CD14-positive monocyte (primary cell): ENCODE results near the gene RAB40AL. TPM values are rescaled to one million over a fixed set of nuclear protein-coding genes. Genes with fewer than 3 reads are reported as not detected.

ENCODE experiments used
- DNase-seq, 3 donors: peaks; one replicate each; pipeline ENCODE4 v3.0.0-alpha.2; 2011 to 2022
- H2AFZ ChIP-seq: 2 replicates; pipeline ENCODE4 v1.6.0; 2012; ENCODE audit warnings: mild to moderate bottlenecking, low read depth, low read length, inconsistent platforms; ENCODE audit not compliant: insufficient read depth, poor library complexity, severe bottlenecking
- H3K27ac ChIP-seq, 2 donors: 1 replicate in 1 of 2; 2 replicates in 1 of 2; pipeline ENCODE4 v1.5.1; 2012 to 2013; ENCODE audit warnings: low read length in 2 of 2, control low read depth in 1 of 2, inconsistent platforms in 1 of 2, low read depth in 1 of 2, mild to moderate bottlenecking in 1 of 2
- H3K27me3 ChIP-seq, 2 donors: one replicate each; pipeline versions ENCODE4 v1.6.0 to v1.6.1; 2011 to 2013; ENCODE audit warnings: low read length in 2 of 2; ENCODE audit not compliant: control insufficient read depth in 2 of 2, insufficient read depth in 2 of 2
- H3K36me3 ChIP-seq, 2 donors: replicated peaks in 1 of 2; 1 replicate in 1 of 2; 2 replicates in 1 of 2; pipeline versions ENCODE4 v1.5.1 to v1.6.1; 2012 to 2013; ENCODE audit warnings: low read length in 2 of 2, control low read depth in 1 of 2, inconsistent platforms in 1 of 2, mild to moderate bottlenecking in 1 of 2; ENCODE audit not compliant: insufficient read depth in 2 of 2, control insufficient read depth in 1 of 2
- H3K4me1 ChIP-seq, 2 donors: 1 replicate in 1 of 2; 2 replicates in 1 of 2; pipeline versions ENCODE4 v1.5.1 to v1.6.1; 2012 to 2013; ENCODE audit warnings: low read length in 2 of 2, control low read depth in 1 of 2, inconsistent platforms in 1 of 2, mild to moderate bottlenecking in 1 of 2, moderate library complexity in 1 of 2; ENCODE audit not compliant: insufficient read depth in 2 of 2, control insufficient read depth in 1 of 2
- H3K4me2 ChIP-seq: replicated peaks from 2 replicates; pipeline ENCODE3; 2012; ENCODE audit warnings: low read length, moderate library complexity, mild to moderate bottlenecking; ENCODE audit not compliant: poor library complexity, severe bottlenecking; ENCODE audit errors: extremely low read depth
- H3K4me3 ChIP-seq, 3 experiments: fragments of 200-600 bp in 1 of 3; sonication (generic) in 1 of 3; replicated peaks in 1 of 3; 1 replicate in 2 of 3; 2 replicates in 1 of 3; pipeline ENCODE4 v1.5.1; 2011 to 2013; ENCODE audit warnings: low read length in 3 of 3, mild to moderate bottlenecking in 3 of 3, control low read depth in 2 of 3, low read depth in 2 of 3, inconsistent platforms in 1 of 3, moderate library complexity in 1 of 3
- H3K79me2 ChIP-seq: 2 replicates; pipeline ENCODE4 v1.6.0; 2012; ENCODE audit warnings: mild to moderate bottlenecking, control low read depth, inconsistent platforms, low read length, moderate library complexity; ENCODE audit not compliant: insufficient read depth
- H3K9ac ChIP-seq: 2 replicates; pipeline ENCODE4 v1.6.0; 2017; ENCODE audit warnings: low read length, mild to moderate bottlenecking; ENCODE audit not compliant: insufficient read depth, poor library complexity, severe bottlenecking
- H3K9me3 ChIP-seq, 2 donors: replicated peaks in 1 of 2; 1 replicate in 1 of 2; 2 replicates in 1 of 2; pipeline versions ENCODE4 v1.5.1 to v1.6.1; 2012 to 2013; ENCODE audit warnings: low read length in 2 of 2, control low read depth in 1 of 2; ENCODE audit not compliant: control insufficient read depth in 1 of 2, insufficient read depth in 1 of 2
- H4K20me1 ChIP-seq: 2 replicates; pipeline ENCODE4 v1.6.0; 2012; ENCODE audit warnings: mild to moderate bottlenecking, low read length, control low read depth, moderate library complexity; ENCODE audit not compliant: insufficient read depth
- H3K27ac Mint-ChIP-seq, 7 donors: one replicate each; pipeline ENCODE4 v1.8.0; 2020; ENCODE audit warnings: mild to moderate bottlenecking in 7 of 7, mixed read lengths in 7 of 7, moderate library complexity in 6 of 7, inconsistent platforms in 2 of 7
- H3K27me3 Mint-ChIP-seq, 3 donors: one replicate each; pipeline ENCODE4 v1.8.0; 2021 to 2022; ENCODE audit warnings: low read depth in 3 of 3, mild to moderate bottlenecking in 3 of 3, mixed read lengths in 3 of 3, moderate library complexity in 3 of 3, inconsistent platforms in 1 of 3
- H3K36me3 Mint-ChIP-seq, 2 donors: one replicate each; pipeline ENCODE4 v1.8.0; 2020; ENCODE audit warnings: mixed read lengths in 2 of 2, inconsistent platforms in 1 of 2, mild to moderate bottlenecking in 1 of 2
- H3K4me1 Mint-ChIP-seq: one replicate; pipeline ENCODE4 v1.8.0; 2020; ENCODE audit warnings: mild to moderate bottlenecking, mixed read lengths
- H3K4me3 Mint-ChIP-seq, 2 donors: one replicate each; pipeline ENCODE4 v1.8.0; 2020; ENCODE audit warnings: mild to moderate bottlenecking in 2 of 2, mixed read lengths in 2 of 2, moderate library complexity in 1 of 2
- H3K9me3 Mint-ChIP-seq, 7 donors: one replicate each; pipeline ENCODE4 v1.8.0; 2020 to 2022; ENCODE audit warnings: mixed read lengths in 7 of 7, mild to moderate bottlenecking in 6 of 7, moderate library complexity in 6 of 7, inconsistent platforms in 2 of 7
- WGBS: methylation state at CpG from one replicate; pipeline ENCODE4 v1.1.5; 2013; ENCODE audit warnings: missing lambda C conversion rate; ENCODE audit not compliant: insufficient coverage; 5-methylcytosine and 5-hydroxymethylcytosine counted together
- intact Hi-C, 2 donors: fragments of 100-400 bp; cut with micrococcal nuclease; formaldehyde crosslinking; loops; one replicate each; pipeline versions ENCODE4 v1.15.0 to v1.15.1; 2023
- polyA plus RNA-seq, 3 donors: library from polyadenylated mRNA; depleted of rRNA in 1 of 3; unstranded in 2 of 3; stranded (reverse) in 1 of 3; fragments of 300-500 nt in 2 of 3; fragments of >200 nt in 1 of 3; fragmentation: Illumina TruSeq in 2 of 3; gene quantifications; 1 replicate in 2 of 3; 2 replicates in 1 of 3; pipeline ENCODE4 v1.2.3, GENCODE V29; 2012 to 2021
- TF ChIP-seq, protein P1 (sequence below): fragments of 200-600 bp; IDR thresholded peaks from one replicate; pipeline ENCODE4 v1.8.0; 2022; ENCODE audit warnings: antibody characterized with exemption, mild to moderate bottlenecking

The RAB40AL gene
- polyA plus RNA-seq, 3 donors = 0.13 TPM; not detected in 2

DNA sequence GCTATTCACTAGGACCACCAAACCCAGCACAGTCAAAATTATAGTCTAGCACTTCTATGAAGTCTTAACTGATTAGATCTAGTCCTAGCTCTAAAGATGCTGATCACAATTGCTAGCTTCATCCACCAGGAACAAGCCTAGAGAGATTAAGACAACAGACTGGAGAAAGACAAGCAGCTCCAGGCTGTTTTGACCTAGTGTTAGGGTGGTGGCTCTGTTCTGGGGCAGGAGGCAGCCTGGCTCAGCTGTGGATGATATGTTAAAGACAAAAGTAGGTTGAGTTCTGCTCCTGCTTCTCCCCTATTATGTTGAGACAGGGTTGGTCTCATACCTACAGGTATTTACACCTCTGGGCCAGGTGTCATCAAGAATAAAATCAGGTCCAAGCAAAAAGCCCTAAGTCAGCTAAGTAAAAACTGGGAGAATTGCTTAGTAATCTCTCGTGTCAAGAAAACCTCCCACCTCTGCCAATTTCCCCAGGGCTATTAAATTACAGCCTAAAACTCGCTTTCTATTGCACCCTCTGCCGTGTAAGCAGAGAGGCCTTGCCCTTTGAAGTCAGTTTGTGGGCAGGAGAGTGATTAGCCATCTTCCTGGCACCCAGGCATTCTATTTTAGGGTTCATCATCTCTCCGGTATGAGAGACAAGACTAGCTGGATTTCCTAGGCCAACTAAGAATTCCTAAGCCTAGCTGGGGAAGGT is 39.9 kb downstream of the RAB40AL start:
- Histone ChIP-seq H3K27ac (no peak overlapping the region), H3K9ac (no peak overlapping the region), H3K4me1 (peaks cover 0 to 12% of the 10 kb centered on the region in 2 donors), H3K4me3 (no peak overlapping the region), H3K36me3 (no peaks in the 10 kb centered on the region), H4K20me1 (no peaks in the 10 kb centered on the region), H3K27me3 (no peaks in the 10 kb centered on the region), H3K9me3 (peaks cover 9 to 13% of the 10 kb centered on the region in 2 donors), H3K4me2 (no peak overlapping the region), H2AFZ (no peak overlapping the region), H3K79me2 (no peaks in the 10 kb centered on the region)
- Mint-ChIP-seq H3K4me3 (no peak overlapping the region), H3K27me3 (no peaks in the 10 kb centered on the region), H3K27ac (peak overlapping the region; percentile 12 to 85 (median 55)), H3K4me1 (peaks cover 18% of the 10 kb centered on the region), H3K9me3 (peaks cover 8 to 16% (median 12%) of the 10 kb centered on the region in 7 donors), H3K36me3 (no peaks in the 10 kb centered on the region)
- no CpG with 5 or more reads among the region's 4 CpGs for WGBS
- intact Hi-C loops = no loop called here
- TF ChIP-seq, protein P1, sequence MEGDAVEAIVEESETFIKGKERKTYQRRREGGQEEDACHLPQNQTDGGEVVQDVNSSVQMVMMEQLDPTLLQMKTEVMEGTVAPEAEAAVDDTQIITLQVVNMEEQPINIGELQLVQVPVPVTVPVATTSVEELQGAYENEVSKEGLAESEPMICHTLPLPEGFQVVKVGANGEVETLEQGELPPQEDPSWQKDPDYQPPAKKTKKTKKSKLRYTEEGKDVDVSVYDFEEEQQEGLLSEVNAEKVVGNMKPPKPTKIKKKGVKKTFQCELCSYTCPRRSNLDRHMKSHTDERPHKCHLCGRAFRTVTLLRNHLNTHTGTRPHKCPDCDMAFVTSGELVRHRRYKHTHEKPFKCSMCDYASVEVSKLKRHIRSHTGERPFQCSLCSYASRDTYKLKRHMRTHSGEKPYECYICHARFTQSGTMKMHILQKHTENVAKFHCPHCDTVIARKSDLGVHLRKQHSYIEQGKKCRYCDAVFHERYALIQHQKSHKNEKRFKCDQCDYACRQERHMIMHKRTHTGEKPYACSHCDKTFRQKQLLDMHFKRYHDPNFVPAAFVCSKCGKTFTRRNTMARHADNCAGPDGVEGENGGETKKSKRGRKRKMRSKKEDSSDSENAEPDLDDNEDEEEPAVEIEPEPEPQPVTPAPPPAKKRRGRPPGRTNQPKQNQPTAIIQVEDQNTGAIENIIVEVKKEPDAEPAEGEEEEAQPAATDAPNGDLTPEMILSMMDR = no peak
- DNase-seq = no peak

DNA sequence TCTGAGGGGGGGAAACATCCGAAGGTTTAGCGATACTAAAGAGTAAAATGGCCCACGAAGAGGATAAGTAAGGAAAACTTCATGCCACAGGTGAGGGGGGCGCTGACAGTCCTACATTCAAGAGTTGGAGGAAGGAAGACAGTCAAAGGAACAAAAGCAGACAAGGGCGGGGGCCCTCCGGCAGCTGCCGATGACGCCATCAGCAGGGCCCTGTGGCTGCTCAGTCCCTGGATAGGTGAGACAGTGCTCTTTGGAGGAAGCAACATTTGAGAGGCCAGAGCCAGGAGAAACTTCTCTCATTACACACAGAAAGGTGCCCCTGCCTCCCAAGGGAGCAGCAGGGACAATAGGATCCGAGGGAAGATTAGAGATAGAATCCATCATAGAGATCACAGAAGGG is 41.5 kb downstream of the RAB40AL start:
- DNase-seq = peak in 2 of 3 donors; percentile 1 to 8
- 89% methylated on average over 3 of the region's 9 CpGs for WGBS
- Mint-ChIP-seq H3K27me3 (no peaks in the 10 kb centered on the region), H3K27ac (peak overlapping the region in 1 of 7 donors; percentile 60), H3K9me3 (peaks cover 0 to 8% (median 3%) of the 10 kb centered on the region in 7 donors), H3K36me3 (no peaks in the 10 kb centered on the region), H3K4me3 (no peak overlapping the region), H3K4me1 (peaks cover 22% of the 10 kb centered on the region)
- H3K27me3 ChIP-seq = no peaks in the 10 kb centered on the region
- no peak overlapping the region for H2AFZ ChIP-seq
- intact Hi-C loops = no loop called here
- no peaks in the 10 kb centered on the region for H3K79me2 ChIP-seq
- H4K20me1 ChIP-seq = no peaks in the 10 kb centered on the region
- TF ChIP-seq, protein P1 = no peak
- no peak overlapping the region for H3K9ac ChIP-seq
- H3K9me3 ChIP-seq = peaks cover 2 to 3% of the 10 kb centered on the region in 2 donors
- H3K4me2 ChIP-seq = no peak overlapping the region
- H3K4me3 ChIP-seq = no peak overlapping the region
- H3K27ac ChIP-seq = no peak overlapping the region
- peaks cover 0 to 14% of the 10 kb centered on the region in 2 donors for H3K4me1 ChIP-seq
- no peaks in the 10 kb centered on the region for H3K36me3 ChIP-seq
